CD4-positive, alpha-beta T cell treated with Interleukin-1 beta for 1 hour (primary cell): ENCODE data around the gene SLC35F3.

Experiments
- DNase-seq, 2 donors: peaks; one replicate each; pipeline ENCODE4 v3.0.0-alpha.2; 2020 to 2022

SLC35F3 gene

GRCh38 chr1:233975486-233975885, 71.0 kb downstream of the SLC35F3 start:
- DNase-seq = no peak

GRCh38 chr1:233981042-233981675, 76.7 kb downstream of the SLC35F3 start:
- DNase-seq = no peak

GRCh38 chr1:233982827-233983518, 78.5 kb downstream of the SLC35F3 start:
- DNase-seq = no peak

- no peak for DNase-seq
Measured at GRCh38 chr1:233983811-233984210, 79.3 kb downstream of the SLC35F3 start.

GRCh38 chr1:233988963-233989696, 84.7 kb downstream of the SLC35F3 start:
- no peak for DNase-seq

GRCh38 chr1:233990486-233990885, 86.0 kb downstream of the SLC35F3 start:
- no peak for DNase-seq

GRCh38 chr1:233993651-233994050, 89.2 kb downstream of the SLC35F3 start:
- DNase-seq = no peak

GRCh38 chr1:233994112-233994511, 89.6 kb downstream of the SLC35F3 start:
- DNase-seq = no peak

- no peak for DNase-seq
Measured at GRCh38 chr1:233998456-233998855, 94.0 kb downstream of the SLC35F3 start.

GRCh38 chr1:233998891-233999290, 94.4 kb downstream of the SLC35F3 start:
- no peak for DNase-seq

- no peak for DNase-seq
Measured at GRCh38 chr1:234000557-234001041, 96.1 kb downstream of the SLC35F3 start.

- DNase-seq = no peak
Measured at GRCh38 chr1:234001817-234002216, 97.3 kb downstream of the SLC35F3 start.

GRCh38 chr1:234004591-234004990, 100.1 kb downstream of the SLC35F3 start:
- no peak for DNase-seq

GRCh38 chr1:234007684-234008083, 103.2 kb downstream of the SLC35F3 start:
- no peak for DNase-seq

GRCh38 chr1:234008591-234008990, 104.1 kb downstream of the SLC35F3 start:
- no peak for DNase-seq

GRCh38 chr1:234009668-234010067, 105.2 kb downstream of the SLC35F3 start:
- no peak for DNase-seq

GRCh38 chr1:234014208-234014607, 109.7 kb downstream of the SLC35F3 start:
- no peak for DNase-seq

- DNase-seq = no peak
Measured at GRCh38 chr1:234018816-234019215, 114.3 kb downstream of the SLC35F3 start.

GRCh38 chr1:234019387-234019786, 114.9 kb downstream of the SLC35F3 start:
- DNase-seq = no peak

- no peak for DNase-seq
Measured at GRCh38 chr1:234022302-234022701, 117.8 kb downstream of the SLC35F3 start.

- DNase-seq = no peak
Measured at GRCh38 chr1:234039603-234040002, 135.1 kb downstream of the SLC35F3 start.

GRCh38 chr1:234040446-234041317, 136.2 kb downstream of the SLC35F3 start:
- no peak for DNase-seq

- DNase-seq = no peak
Measured at GRCh38 chr1:234044079-234044478, 139.6 kb downstream of the SLC35F3 start.
